Muscle of leg (tissue), 11 donors: ENCODE measurements around the gene IFT74. TPM values are rescaled to one million over a fixed set of nuclear protein-coding genes. Genes with fewer than 3 reads are reported as not detected.
"Not testable (repeated sequence)": the region's sequence is repeated elsewhere in the genome, so short reads cannot be mapped to it uniquely, and the experiment has no call there.

Experiments
- DNase-seq: peaks from one replicate; pipeline ENCODE4 v3.0.0; 2013
- H3K27ac ChIP-seq: one replicate; pipeline ENCODE4 v1.5.1; 2013; ENCODE audit warnings: mild to moderate bottlenecking, low read length, control low read depth
- H3K27me3 ChIP-seq: one replicate; pipeline ENCODE4 v1.6.1; 2013; ENCODE audit warnings: low read length; ENCODE audit not compliant: control insufficient read depth, insufficient read depth
- H3K36me3 ChIP-seq: one replicate; pipeline ENCODE4 v1.6.1; 2013; ENCODE audit warnings: low read length; ENCODE audit not compliant: control insufficient read depth, insufficient read depth
- H3K4me1 ChIP-seq: one replicate; pipeline ENCODE4 v1.6.1; 2013; ENCODE audit warnings: low read length; ENCODE audit not compliant: control insufficient read depth, insufficient read depth
- H3K4me3 ChIP-seq: one replicate; pipeline ENCODE4 v1.5.1; 2013; ENCODE audit warnings: low read length, control low read depth
- H3K9me3 ChIP-seq: replicated peaks from 2 replicates; pipeline ENCODE4 v1.6.1; 2013; ENCODE audit warnings: low read depth, low read length; ENCODE audit not compliant: control insufficient read depth
- WGBS: methylation state at CpG from one replicate; pipeline ENCODE4 v1.1.5; 2013; ENCODE audit warnings: missing lambda C conversion rate; ENCODE audit not compliant: insufficient coverage; 5-methylcytosine and 5-hydroxymethylcytosine counted together
- polyA plus RNA-seq, 8 donors: library from polyadenylated mRNA; unstranded; fragments of 120-200 nt; gene quantifications; one replicate each; pipeline versions ENCODE4 v1.2.1 to v1.2.3, GENCODE V29; 2013; ENCODE audit warnings: inconsistent platforms in 1 of 8, low replicate concordance in 1 of 8; ENCODE audit not compliant: insufficient read length in 8 of 8, insufficient read depth in 1 of 8
- total RNA-seq: library from RNA; stranded (reverse); fragments of 120-200 nt; gene quantifications from one replicate; pipeline ENCODE4 v1.2.4, GENCODE V29; 2013

The IFT74 gene
- total and polyA plus RNA-seq, 9 donors = 12.6 to 15.1 (median 13.9) TPM

GRCh38 chr9:27093384-27094067, 137.3 kb downstream of the IFT74 start:
- WGBS = 97% methylated on average over 14 of the region's 17 CpGs
- H3K27ac ChIP-seq, H3K4me3 ChIP-seq: not testable (repeated sequence)

GRCh38 chr9:27094640-27095298, 138.6 kb downstream of the IFT74 start:
- Histone ChIP-seq H3K9me3 (no peaks in the 10 kb centered on the region), H3K36me3 (no peaks in the 10 kb centered on the region), H3K27me3 (no peaks in the 10 kb centered on the region), H3K27ac (no peak overlapping the region), H3K4me1 (no peaks in the 10 kb centered on the region), H3K4me3 (no peak overlapping the region)
- DNase-seq = no peak
- 43% methylated on average over 1 of the region's 3 CpGs for WGBS

More at GRCh38 chr9:27093384-27094067, 137.3 kb downstream of the IFT74 start:
- not testable (repeated sequence) for DNase-seq, H3K27me3 ChIP-seq, H3K36me3 ChIP-seq, H3K4me1 ChIP-seq, H3K9me3 ChIP-seq

- DNase-seq = no peak
- H3K27ac ChIP-seq = no peak overlapping the region
- H3K9me3 ChIP-seq = no peaks in the 10 kb centered on the region
- no peak overlapping the region for H3K4me3 ChIP-seq
- WGBS = no CpG with 5 or more reads among the region's 2 CpGs
- H3K36me3 ChIP-seq = no peaks in the 10 kb centered on the region
- peaks cover 6% of the 10 kb centered on the region for H3K4me1 ChIP-seq
- H3K27me3 ChIP-seq = no peaks in the 10 kb centered on the region
Measured at GRCh38 chr9:27107241-27107640, 151.0 kb downstream of the IFT74 start.

GRCh38 chr9:27108981-27109541, 152.8 kb downstream of the IFT74 start, which contains the start of gene TEK:
Gene TEK, plus strand, starts transcription at chr9:27109225. Its CDS starts 366 bp downstream, at chr9:27109591.
- 20% methylated on average over 1 of the region's 9 CpGs for WGBS
- peak within 1 kb of the TSS; percentile 37 for H3K4me3 ChIP-seq
- peak within 1 kb of the TSS; percentile 79 for H3K27ac ChIP-seq
- no peaks in the 10 kb centered on the region for H3K36me3 ChIP-seq
- DNase-seq = peak; percentile 77
- peaks cover 6% of the 10 kb centered on the region for H3K4me1 ChIP-seq
- H3K9me3 ChIP-seq = no peaks in the 10 kb centered on the region
- H3K27me3 ChIP-seq = no peaks in the 10 kb centered on the region

- Histone ChIP-seq H3K27ac (peak overlapping the region; percentile 79), H3K9me3 (no peaks in the 10 kb centered on the region), H3K4me1 (peaks cover 6% of the 10 kb centered on the region), H3K27me3 (no peaks in the 10 kb centered on the region), H3K36me3 (no peaks in the 10 kb centered on the region), H3K4me3 (peak overlapping the region; percentile 37)
- DNase-seq = no peak
- WGBS = no CpG with 5 or more reads among the region's 2 CpGs
Measured at GRCh38 chr9:27109621-27110020, 153.4 kb downstream of the IFT74 start.

- Histone ChIP-seq H3K4me1 (peaks cover 6% of the 10 kb centered on the region), H3K36me3 (no peaks in the 10 kb centered on the region), H3K9me3 (no peaks in the 10 kb centered on the region), H3K27me3 (no peaks in the 10 kb centered on the region), H3K27ac (peak overlapping the region; percentile 56), H3K4me3 (peak overlapping the region; percentile 9)
- no CpG with 5 or more reads among the region's 4 CpGs for WGBS
- no peak for DNase-seq
Measured at GRCh38 chr9:27110181-27110580, 154.0 kb downstream of the IFT74 start.

- Histone ChIP-seq H3K4me3 (no peak overlapping the region), H3K36me3 (no peaks in the 10 kb centered on the region), H3K27me3 (no peaks in the 10 kb centered on the region), H3K9me3 (no peaks in the 10 kb centered on the region), H3K27ac (peak overlapping the region; percentile 39), H3K4me1 (peaks cover 9% of the 10 kb centered on the region)
- WGBS = no CpG with 5 or more reads among the region's 2 CpGs
- DNase-seq = no peak
Measured at GRCh38 chr9:27112235-27112634, 156.0 kb downstream of the IFT74 start.

Other genes starting within 250 kb of the IFT74 start
- gene CAAP1, start 63.6 kb upstream of the IFT74 start, total RNA-seq = 18.5 TPM
- gene CAAP1, start 63.6 kb upstream of the IFT74 start, polyA plus RNA-seq = 10 to 100 TPM; 16.2 to 18.9 (median 17.5) TPM
- gene PLAA, start 9.2 kb upstream of the IFT74 start, total RNA-seq = 16.8 TPM
- 10 to 100 TPM; 20.7 to 33.4 (median 29.7) TPM for gene PLAA, start 9.2 kb upstream of the IFT74 start, polyA plus RNA-seq
- not detected for gene LRRC19, start 49.3 kb downstream of the IFT74 start, total RNA-seq
- 1 to 10 TPM in 1 of 8 donors, under 1 TPM in 7; 0.05 to 3.8 (median 0.11) TPM for gene LRRC19, start 49.3 kb downstream of the IFT74 start, polyA plus RNA-seq
- 17.1 TPM for gene TEK, start 152.8 kb downstream of the IFT74 start, total RNA-seq
- 10 to 100 TPM; 14.5 to 21.4 (median 19.3) TPM for gene TEK, start 152.8 kb downstream of the IFT74 start, polyA plus RNA-seq